K562 (cell line): ENCODE results near the gene SAMD4A. TPM values are rescaled to one million over a fixed set of nuclear protein-coding genes. Genes with fewer than 3 reads are reported as not detected.

ENCODE experiments used
- ATAC-seq: fragments of 200-7000 bp; cut with Tn5 transposase; 3 replicates; pipeline ENCODE4 v1.9.1; 2020; ENCODE audit warnings: moderate library complexity
- BruUV-seq: library from RNA; stranded (reverse); fragments of 400-500 nt; replicated peaks from 2 replicates; lab custom pipeline; 2021; lab: Mats Ljungman, UMichigan
- CTCF ChIA-PET: fragments of 300-600 bp; formaldehyde crosslinking; extraction: SDS; loops from one replicate; lab custom pipeline; 2021; ENCODE audit warnings: low intra/inter-chr PET ratio; lab: Yijun Ruan, JAX
- POLR2A ChIA-PET: fragments of 300-600, 350-650 bp; sonication (Branson Sonifier 250); formaldehyde crosslinking; extraction: SDS; loops from one replicate; lab custom pipeline; 2021; ENCODE audit warnings: antibody characterized with exemption, inconsistent platforms; lab: Yijun Ruan, JAX
- DNase-seq, 4 experiments: peaks; one replicate each; pipeline versions ENCODE4 v3.0.0 to v3.0.0-alpha.2; 2011 to 2018; ENCODE audit warnings: low spot score in 3 of 4, mixed read lengths in 3 of 4; ENCODE audit errors: extremely low read depth in 1 of 4
- FAIRE-seq: peaks from 2 replicates; lab custom pipeline; 2011; peaks lifted over from hg19 to GRCh38; lab: Jason Lieb, UNC
- H2AFZ ChIP-seq: 2 replicates; pipeline ENCODE4 v1.6.0; 2011; ENCODE audit warnings: low read depth, low read length, control low read depth, inconsistent platforms
- H3K27ac ChIP-seq: fragments of 200-600 bp; 3 replicates; pipeline ENCODE4 v1.8.0; 2011; ENCODE audit warnings: low read depth, mild to moderate bottlenecking, control low read depth, inconsistent platforms, low read length, moderate library complexity, mixed read lengths; ENCODE audit errors: extremely low read depth
- H3K27me3 ChIP-seq, 2 experiments: fragments of 300-600 bp in 1 of 2; 2 replicates in 1 of 2; 3 replicates in 1 of 2; pipeline versions ENCODE4 v1.6.0 to v1.8.0; 2011; ENCODE audit warnings: inconsistent platforms in 2 of 2, low read length in 2 of 2, mild to moderate bottlenecking in 1 of 2, mixed read lengths in 1 of 2, moderate library complexity in 1 of 2; ENCODE audit not compliant: control insufficient read depth in 2 of 2, insufficient read depth in 2 of 2
- H3K36me3 ChIP-seq: fragments of 300-600 bp; 3 replicates; pipeline ENCODE4 v1.8.0; 2011; ENCODE audit warnings: mild to moderate bottlenecking, low read length, inconsistent platforms; ENCODE audit not compliant: control insufficient read depth, insufficient read depth
- H3K4me1 ChIP-seq, 2 experiments: fragments of 200-600 bp in 1 of 2; replicated peaks in 1 of 2; 2 replicates in 1 of 2; 3 replicates in 1 of 2; pipeline versions ENCODE4 v1.5.1 to v1.8.0; 2011; ENCODE audit warnings: inconsistent platforms in 2 of 2, low read length in 2 of 2, mild to moderate bottlenecking in 1 of 2, mixed read lengths in 1 of 2, moderate library complexity in 1 of 2; ENCODE audit not compliant: control insufficient read depth in 2 of 2, insufficient read depth in 2 of 2
- H3K4me2 ChIP-seq: 2 replicates; pipeline ENCODE4 v1.6.1; 2011; ENCODE audit warnings: low read length, control low read depth, inconsistent platforms, mixed read lengths; ENCODE audit not compliant: insufficient read depth
- H3K4me3 ChIP-seq: fragments of 200-600 bp; sonication (generic), shearing (Covaris generic); 2 replicates; pipeline ENCODE4 v1.5.1; 2016; ENCODE audit warnings: control low read depth, inconsistent platforms
- H3K79me2 ChIP-seq: fragments of 200-600 bp; 3 replicates; pipeline ENCODE4 v1.8.0; 2011; ENCODE audit warnings: low read length, inconsistent platforms; ENCODE audit not compliant: control insufficient read depth, insufficient read depth
- H3K9ac ChIP-seq, 2 experiments: 2 replicates each; pipeline versions ENCODE4 v1.6.0 to v1.6.1; 2011; ENCODE audit warnings: low read depth in 2 of 2, low read length in 2 of 2, control low read depth in 1 of 2, inconsistent platforms in 1 of 2, mild to moderate bottlenecking in 1 of 2, mixed read lengths in 1 of 2; ENCODE audit not compliant: insufficient read depth in 1 of 2
- H3K9me1 ChIP-seq: one replicate; pipeline ENCODE4 v1.6.0; 2011; ENCODE audit warnings: inconsistent platforms, mild to moderate bottlenecking, low read length, moderate library complexity; ENCODE audit not compliant: control insufficient read depth, insufficient read depth
- H3K9me3 ChIP-seq: replicated peaks from 2 replicates; pipeline ENCODE4 v1.5.1; 2011; ENCODE audit warnings: low read depth, low read length, inconsistent platforms; ENCODE audit not compliant: control insufficient read depth, insufficient read depth
- H4K20me1 ChIP-seq: replicated peaks from 2 replicates; pipeline ENCODE4 v1.6.1; 2011; ENCODE audit warnings: low read length, inconsistent platforms, mixed read lengths; ENCODE audit not compliant: control insufficient read depth, insufficient read depth
- ARID4B ChIP-seq: sonication (generic); formaldehyde crosslinking; IDR thresholded peaks from 2 replicates; pipeline ENCODE4 v1.8.0; 2022; ENCODE audit warnings: mild to moderate bottlenecking, missing genetic modification reagents
- DDX20 ChIP-seq: fragments of 450-650 bp; IDR thresholded peaks from 2 replicates; pipeline ENCODE4 v1.6.1; 2016; ENCODE audit warnings: missing genetic modification characterization, low read depth, mild to moderate bottlenecking, missing compliant biosample characterization, moderate library complexity
- ELF1 ChIP-seq: fragments of 200-800 bp; sonication (Bioruptor generic); IDR thresholded peaks from 2 replicates; pipeline ENCODE4 v1.6.1; 2016; ENCODE audit warnings: missing genetic modification characterization, missing compliant biosample characterization
- HSF4 ChIP-seq: fragments of 250-450 bp; sonication (Bioruptor Pico); IDR thresholded peaks from 2 replicates; pipeline ENCODE4 v2.1.2; 2022; ENCODE audit warnings: mild to moderate bottlenecking, moderate library complexity, borderline replicate concordance
- LCOR ChIP-seq: sonication (generic); formaldehyde crosslinking; IDR thresholded peaks from 2 replicates; pipeline ENCODE4 v1.8.0; 2022; ENCODE audit warnings: mild to moderate bottlenecking, missing genetic modification reagents
- PHF20 ChIP-seq: fragments of 450-650 bp; IDR thresholded peaks from 2 replicates; pipeline ENCODE4 v1.6.1; 2018; ENCODE audit not compliant: partially characterized antibody
- RAD51 ChIP-seq: fragments of 450-650 bp; IDR thresholded peaks from 2 replicates; pipeline ENCODE4 v1.7.1; 2016; ENCODE audit warnings: low read depth, mild to moderate bottlenecking, borderline replicate concordance
- SMAD2 ChIP-seq: fragments of 150-350 bp; IDR thresholded peaks from 2 replicates; pipeline ENCODE4 v1.6.1; 2014; ENCODE audit warnings: low read depth, mild to moderate bottlenecking, low read length
- ZHX1 ChIP-seq: fragments of 150-350 bp; conservative IDR thresholded peaks from 2 replicates; pipeline ENCODE4 v1.6.1; 2014; ENCODE audit warnings: low read length
- ZNF3 ChIP-seq: fragments of 250-450 bp; sonication (Bioruptor Pico); IDR thresholded peaks from 2 replicates; pipeline ENCODE4 v1.5.0; 2021; ENCODE audit warnings: mild to moderate bottlenecking, moderate library complexity
- ZNF655 ChIP-seq: fragments of 250-450 bp; sonication (Bioruptor Pico); IDR thresholded peaks from 2 replicates; pipeline ENCODE4 v1.5.0; 2021
- ZNF668 ChIP-seq: fragments of 250-450 bp; sonication (Bioruptor Pico); IDR thresholded peaks from 2 replicates; pipeline ENCODE4 v1.8.0; 2022; ENCODE audit warnings: mild to moderate bottlenecking, inconsistent platforms
- WGBS: fragments of 100-300 bp; shearing (Covaris generic); methylation state at CpG from one replicate; pipeline ENCODE4 v1.1.6; 2016; ENCODE audit warnings: low coverage, mixed read lengths; ENCODE audit not compliant: insufficient coverage; ENCODE audit errors: missing lambda C conversion rate; 5-methylcytosine and 5-hydroxymethylcytosine counted together
- in situ Hi-C: fragments of 300-500 bp; cut with MboI; formaldehyde crosslinking; loops from 4 replicates; pipeline ENCODE4 v1.15.0; 2018; ENCODE audit warnings: inconsistent platforms, mixed read lengths
- intact Hi-C: fragments of 100-400 bp; cut with micrococcal nuclease; formaldehyde crosslinking; loops from 2 replicates; pipeline ENCODE4 v1.14.2; 2022
- polyA plus RNA-seq, 8 experiments: library from polyadenylated mRNA; depleted of rRNA in 4 of 8; stranded (reverse) in 5 of 8; unstranded in 3 of 8; fragments of >200 nt; fragmentation: Nextera tagmentation in 2 of 8; fragmentation: Illumina TruSeq in 1 of 8; extraction: Ambion mirVana in 2 of 8; extraction: Trizol in 1 of 8; gene quantifications; 2 replicates each; pipeline versions ENCODE4 v1.2.1 to v1.2.3, GENCODE V29; 2011 to 2014; ENCODE audit warnings: inconsistent platforms in 1 of 8, missing spikeins in 1 of 8
- total RNA-seq, 7 experiments: library from RNA; depleted of rRNA in 6 of 7; stranded (reverse); fragments of >200 nt in 6 of 7; fragmentation: Illumina TruSeq in 2 of 7; extraction: Trizol in 2 of 7; gene quantifications; 2 replicates each; pipeline versions ENCODE4 v1.2.1 to v1.2.3, GENCODE V29; 2011 to 2021; ENCODE audit warnings: low replicate concordance in 1 of 7

SAMD4A gene
- total and polyA plus RNA-seq, 9 of the 15 experiments (the other 6 are each of a cell fraction or from before 2014, with no cell fraction given) = 0.66 to 6.8 (median 3.3) TPM

- Histone ChIP-seq H3K79me2 (no peaks in the 10 kb centered on the region), H3K4me1 (no peaks in the 10 kb centered on the region), H3K4me3 (no peak overlapping the region), H3K4me2 (no peak overlapping the region), H3K27ac (no peak overlapping the region), H3K9me3 (no peaks in the 10 kb centered on the region), H3K9me1 (no peaks in the 10 kb centered on the region), H3K27me3 (no peaks in the 10 kb centered on the region), H3K9ac (no peak overlapping the region), H2AFZ (no peak overlapping the region), H4K20me1 (no peaks in the 10 kb centered on the region), H3K36me3 (0 out of 3 replicates have a peak, but pooled peaks cover 7% of the 10 kb centered on the region)
- FAIRE-seq (no peak), DNase-seq (no peak), ATAC-seq (no peak)
- ChIA-PET POLR2A (no interaction called here), CTCF (no interaction called here)
- BruUV-seq = no TSS peak
- WGBS = 61% methylated on average over 3 of the region's 3 CpGs
- TF ChIP-seq RAD51 (no peak), ZHX1 (no peak), ARID4B (CRISPR knock-in tag) (no peak), PHF20 (no peak), ZNF655 (CRISPR knock-in tag) (no peak), DDX20 (tag) (no peak), ZNF668 (CRISPR knock-in tag) (no peak), SMAD2 (no peak), LCOR (CRISPR knock-in tag) (no peak), ELF1 (no peak), HSF4 (CRISPR knock-in tag) (no peak), ZNF3 (CRISPR knock-in tag) (no peak)
- intact Hi-C loops = no loop called here
- in situ Hi-C loops = loop anchor here (25.0 kb wide), 1 partner anchor 1250 kb away; no protein-coding TSS in a partner anchor
Measured at GRCh38 chr14:54786838-54787237, 219.9 kb downstream of the SAMD4A start.
